Astrocyte of the spinal cord (primary cell): ENCODE data around the gene HIPK2.
"Not testable (repeated sequence)": the region's sequence is repeated elsewhere in the genome, so short reads cannot be mapped to it uniquely, and the experiment has no call there.

Experiments used
- DNase-seq: peaks from one replicate; pipeline ENCODE4 v3.0.0; 2011; ENCODE audit warnings: low read depth, low spot score
- H3K4me3 ChIP-seq: 2 replicates; pipeline ENCODE4 v1.5.1; 2011; ENCODE audit warnings: low read depth, mild to moderate bottlenecking, low read length, moderate library complexity
- CTCF ChIP-seq: IDR thresholded peaks from 2 replicates; pipeline ENCODE4 v1.5.1; 2012; ENCODE audit warnings: low read depth, mild to moderate bottlenecking, low read length, inconsistent platforms
- in situ Hi-C: cut with HindIII; loops from 2 replicates; pipeline ENCODE4 v1.10.0; 2017; ENCODE audit warnings: low sequenced_read_pairs

HIPK2 gene

GRCh38 chr7:139613971-139614411, 163.8 kb downstream of the HIPK2 start:
- no peak for DNase-seq
- no peak overlapping the region for H3K4me3 ChIP-seq
- TF ChIP-seq CTCF: no peak
- in situ Hi-C loops: loop anchor here (25.0 kb wide), 1 partner anchor 398 kb away; no protein-coding TSS in a partner anchor

GRCh38 chr7:139611556-139611955, 166.2 kb downstream of the HIPK2 start:
- not testable (repeated sequence) for H3K4me3 ChIP-seq, DNase-seq
- in situ Hi-C loops: loop anchor here (25.0 kb wide), 1 partner anchor 401 kb away; no protein-coding TSS in a partner anchor

GRCh38 chr7:139610595-139610994, 167.2 kb downstream of the HIPK2 start:
- in situ Hi-C loops: loop anchor here (25.0 kb wide), 1 partner anchor 402 kb away; no protein-coding TSS in a partner anchor
- DNase-seq: no peak

GRCh38 chr7:139603896-139604295, 173.9 kb downstream of the HIPK2 start:
- in situ Hi-C loops: loop anchor here (25.0 kb wide), 1 partner anchor 408 kb away; no protein-coding TSS in a partner anchor
- no peak for DNase-seq
- no peak overlapping the region for H3K4me3 ChIP-seq
- TF ChIP-seq CTCF: no peak

More at GRCh38 chr7:139610595-139610994, 167.2 kb downstream of the HIPK2 start:
- TF ChIP-seq CTCF: no peak
- H3K4me3 ChIP-seq: no peak overlapping the region

GRCh38 chr7:139603282-139603681, 174.5 kb downstream of the HIPK2 start:
- in situ Hi-C loops: loop anchor here (25.0 kb wide), 1 partner anchor 409 kb away; no protein-coding TSS in a partner anchor
- no peak for DNase-seq
- TF ChIP-seq CTCF: no peak
- no peak overlapping the region for H3K4me3 ChIP-seq

- peak; percentile 59 for DNase-seq
- TF ChIP-seq CTCF: peak; percentile 68
- in situ Hi-C loops: loop anchor here (25.0 kb wide), 1 partner anchor 410 kb away; no protein-coding TSS in a partner anchor
- no peak overlapping the region for H3K4me3 ChIP-seq
Measured at GRCh38 chr7:139602143-139602722, 175.6 kb downstream of the HIPK2 start.

- DNase-seq: no peak
- no peak overlapping the region for H3K4me3 ChIP-seq
- no peak for TF ChIP-seq CTCF
- in situ Hi-C loops: loop anchor here (25.0 kb wide), 1 partner anchor 411 kb away; no protein-coding TSS in a partner anchor
Measured at GRCh38 chr7:139601176-139601575, 176.6 kb downstream of the HIPK2 start.
